Hepatocyte (in vitro differentiated cells): ENCODE results near the gene BPIFB2.
A peak's percentile ranks its signal among the peaks of the same experiment; 100 is the strongest.

Experiments
- CTCF ChIP-seq: fragments of 200-600 bp; sonication (generic); IDR thresholded peaks from 2 replicates; pipeline ENCODE4 v1.5.1; 2016; ENCODE audit warnings: antibody characterized with exemption, mild to moderate bottlenecking; ENCODE audit not compliant: poor library complexity
- EZH2 ChIP-seq: fragments of 200-600 bp; sonication (generic); IDR thresholded peaks from 2 replicates; pipeline ENCODE4 v1.6.1; 2016; ENCODE audit warnings: antibody characterized with exemption, mild to moderate bottlenecking, borderline replicate concordance
- EZH2phosphoT487 ChIP-seq: fragments of 200-600 bp; sonication (generic); IDR thresholded peaks from one replicate; pipeline ENCODE4 v1.6.1; 2018; ENCODE audit warnings: antibody characterized with exemption, mild to moderate bottlenecking, low read depth, moderate library complexity; ENCODE audit not compliant: unreplicated experiment, severe bottlenecking

DNA sequence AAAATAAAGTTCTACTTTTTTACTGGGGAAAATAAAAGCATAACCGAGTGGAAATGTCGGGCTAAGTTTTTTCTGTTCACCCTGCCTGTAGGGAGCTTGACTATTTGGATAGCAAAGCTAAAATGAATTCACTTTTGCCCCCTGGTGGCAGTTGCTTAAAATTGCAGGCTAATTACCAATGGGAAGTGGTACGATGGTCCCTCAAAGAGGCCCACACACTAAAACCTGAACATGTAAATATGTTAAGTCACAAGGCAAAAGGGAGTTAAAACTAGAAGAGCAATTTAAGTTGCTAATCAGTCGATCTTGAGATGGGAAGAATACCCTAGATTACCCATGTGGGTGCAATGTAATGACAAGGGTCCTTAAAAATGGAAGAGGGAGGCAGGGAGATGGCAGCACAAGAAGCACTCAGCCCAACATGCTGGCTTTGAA, 2.4 kb upstream of the BPIFB2 start:
- TF ChIP-seq CTCF (peak; percentile 35), EZH2phosphoT487 (no peak), EZH2 (no peak)
